ENCODE results near the gene SEMA4G.

Gene SEMA4G

DNA sequence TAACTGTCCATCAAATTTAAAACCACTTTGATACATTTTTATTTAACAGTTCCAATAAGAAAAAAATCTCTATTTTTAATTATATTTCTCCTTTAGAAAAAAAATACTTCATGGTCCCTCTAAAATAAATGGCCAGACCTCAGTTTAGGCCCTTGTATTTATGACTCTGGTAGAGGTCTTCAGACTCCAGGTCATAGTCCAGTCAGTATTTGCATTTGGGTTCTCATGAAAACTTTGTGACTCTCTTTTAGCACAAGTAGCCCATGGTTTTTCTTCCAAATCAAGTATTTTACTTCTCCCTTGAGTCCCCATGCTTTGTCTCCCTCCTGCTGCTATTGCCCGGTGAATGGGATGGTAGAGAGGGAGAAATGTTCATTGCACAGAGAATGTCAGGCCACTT lies 5.5 kb upstream of the SEMA4G start:
- Histone ChIP-seq H3K27ac (ENCODE audit: low read length) (no peak overlapping the region), H3K36me3 (replicated peaks; ENCODE audit: insufficient read depth, low read length) (peaks cover 17% of the 10 kb centered on the region; the same call in 1 of the 2 replicates), H2AFZ (ENCODE audit: low read length) (no peak overlapping the region), H3K4me1 (ENCODE audit: low read length) (no peaks in the 10 kb centered on the region), H3K27me3 (replicated peaks; ENCODE audit: insufficient read depth, low read length) (no peaks in the 10 kb centered on the region), H3K4me3 (ENCODE audit: low read length) (no peak overlapping the region), H4K20me1 (ENCODE audit: insufficient read depth, low read length) (no peaks in the 10 kb centered on the region), H3K79me2 (ENCODE audit: low read length) (no peaks in the 10 kb centered on the region), H3K9me2 (replicated peaks; ENCODE audit: insufficient read depth, low read length) (no peaks in the 10 kb centered on the region), H3K9me3 (replicated peaks; ENCODE audit: insufficient read depth, low read length) (no peaks in the 10 kb centered on the region), H3K9ac (ENCODE audit: low read length) (no peak overlapping the region), H3F3A (ENCODE audit: insufficient read depth, low read length) (no peaks in the 10 kb centered on the region), H3K4me2 (ENCODE audit: low read depth, low read length) (no peak overlapping the region)
- TF ChIP-seq, protein P1, sequence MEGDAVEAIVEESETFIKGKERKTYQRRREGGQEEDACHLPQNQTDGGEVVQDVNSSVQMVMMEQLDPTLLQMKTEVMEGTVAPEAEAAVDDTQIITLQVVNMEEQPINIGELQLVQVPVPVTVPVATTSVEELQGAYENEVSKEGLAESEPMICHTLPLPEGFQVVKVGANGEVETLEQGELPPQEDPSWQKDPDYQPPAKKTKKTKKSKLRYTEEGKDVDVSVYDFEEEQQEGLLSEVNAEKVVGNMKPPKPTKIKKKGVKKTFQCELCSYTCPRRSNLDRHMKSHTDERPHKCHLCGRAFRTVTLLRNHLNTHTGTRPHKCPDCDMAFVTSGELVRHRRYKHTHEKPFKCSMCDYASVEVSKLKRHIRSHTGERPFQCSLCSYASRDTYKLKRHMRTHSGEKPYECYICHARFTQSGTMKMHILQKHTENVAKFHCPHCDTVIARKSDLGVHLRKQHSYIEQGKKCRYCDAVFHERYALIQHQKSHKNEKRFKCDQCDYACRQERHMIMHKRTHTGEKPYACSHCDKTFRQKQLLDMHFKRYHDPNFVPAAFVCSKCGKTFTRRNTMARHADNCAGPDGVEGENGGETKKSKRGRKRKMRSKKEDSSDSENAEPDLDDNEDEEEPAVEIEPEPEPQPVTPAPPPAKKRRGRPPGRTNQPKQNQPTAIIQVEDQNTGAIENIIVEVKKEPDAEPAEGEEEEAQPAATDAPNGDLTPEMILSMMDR (IDR thresholded peaks at IDR 0.05; ENCODE audit: low read length), result no peak
- no peak for TF ChIP-seq EZH2phosphoT487 (IDR thresholded peaks at IDR 0.05; ENCODE audit: low read length)
- no peak for TF ChIP-seq EZH2 (optimal IDR thresholded peaks at IDR 0.05; ENCODE audit: low read depth, low read length)
- no peak for DNase-seq

DNA sequence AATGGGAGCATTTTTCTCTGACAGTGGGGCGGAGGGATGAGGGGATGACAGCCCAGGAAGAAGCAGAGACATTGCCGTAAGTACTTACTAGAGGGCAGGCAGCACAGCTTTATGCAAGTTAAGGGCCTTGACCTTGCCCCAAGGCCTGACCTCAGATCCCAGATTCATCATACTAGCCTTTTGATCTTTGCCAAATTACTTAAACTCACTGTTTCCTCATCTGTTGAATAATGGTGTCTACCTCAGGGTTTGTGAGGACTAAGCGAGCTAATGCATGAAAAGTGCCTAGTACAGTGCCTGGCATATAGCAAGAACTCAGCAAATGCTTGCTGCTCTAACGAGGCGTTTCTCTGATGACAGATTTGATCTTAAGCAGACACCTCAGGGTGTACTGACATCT lies 3.5 kb upstream of the SEMA4G start:
- no peaks in the 10 kb centered on the region for H3K9me3 ChIP-seq (replicated peaks; ENCODE audit: insufficient read depth, low read length)
- H3K4me2 ChIP-seq (ENCODE audit: low read depth, low read length), result no peak overlapping the region
- H2AFZ ChIP-seq (ENCODE audit: low read length), result no peak overlapping the region
- H3K79me2 ChIP-seq (ENCODE audit: low read length), result no peaks in the 10 kb centered on the region
- H3K9me2 ChIP-seq (replicated peaks; ENCODE audit: insufficient read depth, low read length), result no peaks in the 10 kb centered on the region
- H3K4me3 ChIP-seq (ENCODE audit: low read length), result no peak overlapping the region
- H3F3A ChIP-seq (ENCODE audit: insufficient read depth, low read length), result no peaks in the 10 kb centered on the region
- 0 out of 2 replicates have a peak, but pooled peaks cover 3% of the 10 kb centered on the region for H3K27me3 ChIP-seq (replicated peaks; ENCODE audit: insufficient read depth, low read length)
- H3K36me3 ChIP-seq (replicated peaks; ENCODE audit: insufficient read depth, low read length), result peaks cover 12% of the 10 kb centered on the region; the same call in 1 of the 2 replicates
- H3K27ac ChIP-seq (ENCODE audit: low read length), result no peak overlapping the region
- H4K20me1 ChIP-seq (ENCODE audit: insufficient read depth, low read length), result no peaks in the 10 kb centered on the region
- H3K4me1 ChIP-seq (ENCODE audit: low read length), result no peaks in the 10 kb centered on the region
- TF ChIP-seq, protein P1 (IDR thresholded peaks at IDR 0.05; ENCODE audit: low read length), result no peak
- TF ChIP-seq EZH2phosphoT487 (IDR thresholded peaks at IDR 0.05; ENCODE audit: low read length), result no peak
- no peak for DNase-seq
- no peak overlapping the region for H3K9ac ChIP-seq (ENCODE audit: low read length)

DNA sequence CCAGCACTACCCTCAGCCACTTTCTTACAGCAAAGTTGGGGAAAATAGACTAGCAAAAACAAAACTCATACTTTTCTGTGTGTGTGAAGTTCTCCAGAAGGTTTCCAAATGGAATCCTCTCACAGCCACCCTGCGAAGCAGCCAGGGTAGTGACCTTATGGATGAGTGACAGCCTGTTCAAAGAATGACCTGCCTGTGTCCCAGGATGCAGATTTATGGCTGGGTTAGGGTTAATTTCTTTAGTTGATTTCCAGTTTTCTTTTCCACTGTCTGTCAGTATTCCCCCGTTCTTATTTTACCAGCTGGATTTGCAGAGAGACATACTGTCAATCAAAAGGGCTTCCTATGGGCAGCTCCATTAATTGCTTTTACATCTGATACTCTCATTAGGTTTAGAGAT lies 2.4 kb upstream of the SEMA4G start:
- Histone ChIP-seq H3K79me2 (ENCODE audit: low read length) (no peaks in the 10 kb centered on the region), H3K27me3 (replicated peaks; ENCODE audit: insufficient read depth, low read length) (0 out of 2 replicates have a peak, but pooled peaks cover 3% of the 10 kb centered on the region), H3K9me3 (replicated peaks; ENCODE audit: insufficient read depth, low read length) (no peaks in the 10 kb centered on the region), H3K36me3 (replicated peaks; ENCODE audit: insufficient read depth, low read length) (peaks cover 8% of the 10 kb centered on the region; the same call in 1 of the 2 replicates), H3K4me2 (ENCODE audit: low read depth, low read length) (no peak overlapping the region), H3K9me2 (replicated peaks; ENCODE audit: insufficient read depth, low read length) (no peaks in the 10 kb centered on the region), H3K4me3 (ENCODE audit: low read length) (no peak overlapping the region), H3F3A (ENCODE audit: insufficient read depth, low read length) (no peaks in the 10 kb centered on the region; the same call in 1 of the 2 replicates), H4K20me1 (ENCODE audit: insufficient read depth, low read length) (no peaks in the 10 kb centered on the region), H3K27ac (ENCODE audit: low read length) (no peak overlapping the region), H3K9ac (ENCODE audit: low read length) (no peak overlapping the region), H2AFZ (ENCODE audit: low read length) (no peak overlapping the region), H3K4me1 (ENCODE audit: low read length) (no peaks in the 10 kb centered on the region)
- no peak for DNase-seq
- TF ChIP-seq EZH2phosphoT487 (IDR thresholded peaks at IDR 0.05; ENCODE audit: low read length), result no peak
- TF ChIP-seq EZH2 (optimal IDR thresholded peaks at IDR 0.05; ENCODE audit: low read depth, low read length), result no peak
- TF ChIP-seq, protein P1 (IDR thresholded peaks at IDR 0.05; ENCODE audit: low read length), result no peak
